Thyroid gland (tissue), 4 donors: ENCODE data around the gene ASPG.

Source experiments
- POLR2A ChIP-seq, 2 donors: fragments of 450-650 bp; IDR thresholded peaks; one replicate each; pipeline ENCODE4 v1.6.1; 2017; ENCODE audit warnings: antibody characterized with exemption in 2 of 2, mild to moderate bottlenecking in 2 of 2, moderate library complexity in 1 of 2
- TF ChIP-seq, protein P1 (sequence below), 6 experiments: fragments of 200-600 bp in 3 of 6; fragments of 450-650 bp in 3 of 6; sonication (generic) in 3 of 6; IDR thresholded peaks; one replicate each; pipeline ENCODE4 v1.5.1; 2016 to 2019; ENCODE audit warnings: antibody characterized with exemption in 6 of 6, mild to moderate bottlenecking in 2 of 6, inconsistent platforms in 1 of 6, moderate library complexity in 1 of 6

- TF ChIP-seq, protein P1, sequence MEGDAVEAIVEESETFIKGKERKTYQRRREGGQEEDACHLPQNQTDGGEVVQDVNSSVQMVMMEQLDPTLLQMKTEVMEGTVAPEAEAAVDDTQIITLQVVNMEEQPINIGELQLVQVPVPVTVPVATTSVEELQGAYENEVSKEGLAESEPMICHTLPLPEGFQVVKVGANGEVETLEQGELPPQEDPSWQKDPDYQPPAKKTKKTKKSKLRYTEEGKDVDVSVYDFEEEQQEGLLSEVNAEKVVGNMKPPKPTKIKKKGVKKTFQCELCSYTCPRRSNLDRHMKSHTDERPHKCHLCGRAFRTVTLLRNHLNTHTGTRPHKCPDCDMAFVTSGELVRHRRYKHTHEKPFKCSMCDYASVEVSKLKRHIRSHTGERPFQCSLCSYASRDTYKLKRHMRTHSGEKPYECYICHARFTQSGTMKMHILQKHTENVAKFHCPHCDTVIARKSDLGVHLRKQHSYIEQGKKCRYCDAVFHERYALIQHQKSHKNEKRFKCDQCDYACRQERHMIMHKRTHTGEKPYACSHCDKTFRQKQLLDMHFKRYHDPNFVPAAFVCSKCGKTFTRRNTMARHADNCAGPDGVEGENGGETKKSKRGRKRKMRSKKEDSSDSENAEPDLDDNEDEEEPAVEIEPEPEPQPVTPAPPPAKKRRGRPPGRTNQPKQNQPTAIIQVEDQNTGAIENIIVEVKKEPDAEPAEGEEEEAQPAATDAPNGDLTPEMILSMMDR (IDR thresholded peaks at IDR 0.05) = no peak
- no peak for TF ChIP-seq POLR2A (IDR thresholded peaks at IDR 0.05)
Observed at GRCh38 chr14:104163541-104163940, 78.0 kb downstream of the ASPG start.
